H1 (cell line): ENCODE data around the gene GUCA2B.

ENCODE experiments used
- CREB1 ChIP-seq: IDR thresholded peaks from 2 replicates; pipeline ENCODE4 v1.6.1; 2012; ENCODE audit warnings: inconsistent platforms
- MAFK ChIP-seq: IDR thresholded peaks from 2 replicates; pipeline ENCODE4 v1.6.1; 2012; ENCODE audit warnings: low read depth, mild to moderate bottlenecking, improper control_type of control experiment, low read length
- MAX ChIP-seq: IDR thresholded peaks from 2 replicates; pipeline ENCODE4 v1.6.1; 2012; ENCODE audit warnings: inconsistent platforms
- POLR2A ChIP-seq, 2 experiments: IDR thresholded peaks; 1 replicate in 1 of 2; 2 replicates in 1 of 2; pipeline ENCODE4 v1.6.1; 2011; ENCODE audit warnings: low read depth in 2 of 2, low read length in 2 of 2, mild to moderate bottlenecking in 2 of 2; ENCODE audit errors: control extremely low read depth in 1 of 2
- YY1 ChIP-seq: IDR thresholded peaks from 2 replicates; pipeline ENCODE4 v1.6.1; 2011; ENCODE audit warnings: low read depth, mild to moderate bottlenecking, low read length
- ZNF274 ChIP-seq: IDR thresholded peaks from 2 replicates; pipeline ENCODE4 v1.7.0; 2012; ENCODE audit warnings: low read length, borderline replicate concordance; ENCODE audit errors: extremely low read depth

- TF ChIP-seq MAX (no peak), POLR2A (IDR thresholded peaks at IDR 0.05; ENCODE audit: control extremely low read depth in 1 of 2, low read depth in 2 of 2, low read length in 2 of 2) (no peak), CREB1 (no peak), YY1 (no peak), ZNF274 (no peak), MAFK (no peak)
Measured at GRCh38 chr1:42136466-42136865, 16.7 kb upstream of the GUCA2B start.
